ENCODE data around the gene MTCL3.

Gene MTCL3

GRCh38 chr6:127547215-127547614 is 28.1 kb upstream of the MTCL3 start:
- Mint-ChIP-seq H3K36me3 (ENCODE audit: low read depth) (no peaks in the 10 kb centered on the region), H3K4me1 (no peaks in the 10 kb centered on the region), H3K27ac (no peak overlapping the region), H3K27me3 (peaks cover 19% of the 10 kb centered on the region), H3K4me3 (no peak overlapping the region), H3K9me3 (no peaks in the 10 kb centered on the region)
- ATAC-seq (ENCODE audit: low read depth) (no peak), DNase-seq (no peak)
- ChIA-PET CTCF (no interaction called here), POLR2A (no interaction called here)
- TF ChIP-seq CTCF (IDR thresholded peaks at IDR 0.05): no peak
- intact Hi-C loops (cut with micrococcal nuclease): loop anchor here (10.0 kb wide), 1 partner anchor 742 kb away; no protein-coding TSS in a partner anchor

- no peak for ATAC-seq (ENCODE audit: low read depth)
- no peaks in the 10 kb centered on the region for H3K9me3 Mint-ChIP-seq
- intact Hi-C loops (cut with micrococcal nuclease): loop anchor here (1.0 to 2.0 kb wide), 4 partner anchors 74 to 1542 kb away; no protein-coding TSS in a partner anchor
- H3K27me3 Mint-ChIP-seq: peaks cover 8% of the 10 kb centered on the region
- no peaks in the 10 kb centered on the region for H3K36me3 Mint-ChIP-seq (ENCODE audit: low read depth)
- DNase-seq: no peak
- CTCF ChIA-PET: interaction anchor here (0.7 to 2.9 kb wide), 8 partner anchors 9 to 352 kb away, joined by 3 to 30 read pairs (median 5); partner anchors contain the start of gene KIAA0408
- H3K4me1 Mint-ChIP-seq: no peaks in the 10 kb centered on the region
- no peak overlapping the region for H3K4me3 Mint-ChIP-seq
- POLR2A ChIA-PET: no interaction called here
- no peak for TF ChIP-seq CTCF (IDR thresholded peaks at IDR 0.05)
- H3K27ac Mint-ChIP-seq: no peak overlapping the region
These were observed 20.1 kb upstream of the MTCL3 start for GRCh38 chr6:127539272-127539671.

- no peak for TF ChIP-seq CTCF (IDR thresholded peaks at IDR 0.05)
- intact Hi-C loops (cut with micrococcal nuclease): loop anchor here (1.0 to 2.0 kb wide), 4 partner anchors 74 to 1542 kb away; no protein-coding TSS in a partner anchor
- no peaks in the 10 kb centered on the region for H3K9me3 Mint-ChIP-seq
These were observed 19.7 kb upstream of the MTCL3 start for GRCh38 chr6:127538750-127539264.

GRCh38 chr6:127533736-127534135 is 14.6 kb upstream of the MTCL3 start:
- intact Hi-C loops (cut with micrococcal nuclease): no loop called here
- Mint-ChIP-seq H3K4me3 (no peak overlapping the region), H3K4me1 (no peaks in the 10 kb centered on the region), H3K27ac (no peak overlapping the region), H3K36me3 (ENCODE audit: low read depth) (no peaks in the 10 kb centered on the region), H3K27me3 (peaks cover 12% of the 10 kb centered on the region), H3K9me3 (no peaks in the 10 kb centered on the region)
- TF ChIP-seq CTCF (IDR thresholded peaks at IDR 0.05): no peak
- no peak for DNase-seq
- ATAC-seq (ENCODE audit: low read depth): no peak
- CTCF ChIA-PET: interaction anchor here (1.7 kb wide), 1 partner anchor 230 kb away, joined by 5 read pairs; no protein-coding TSS in a partner anchor
- POLR2A ChIA-PET: no interaction called here

More at GRCh38 chr6:127538750-127539264, 19.7 kb upstream of the MTCL3 start:
- ChIA-PET POLR2A (interaction anchor here (0.5 kb wide), 1 partner anchor 669 kb away, joined by 4 read pairs; no protein-coding TSS in a partner anchor), CTCF (interaction anchor here (0.7 to 2.9 kb wide), 8 partner anchors 10 to 352 kb away, joined by 3 to 30 read pairs (median 5); partner anchors contain the start of gene KIAA0408)
- H3K27ac Mint-ChIP-seq: no peak overlapping the region
- H3K27me3 Mint-ChIP-seq: peaks cover 8% of the 10 kb centered on the region
- ATAC-seq (ENCODE audit: low read depth) (no peak), DNase-seq (no peak)
- H3K4me1 Mint-ChIP-seq: no peaks in the 10 kb centered on the region
- H3K36me3 Mint-ChIP-seq (ENCODE audit: low read depth): no peaks in the 10 kb centered on the region
- no peak overlapping the region for H3K4me3 Mint-ChIP-seq

- Mint-ChIP-seq H3K27me3 (peaks cover 13% of the 10 kb centered on the region), H3K36me3 (ENCODE audit: low read depth) (no peaks in the 10 kb centered on the region), H3K4me3 (no peak overlapping the region), H3K4me1 (no peaks in the 10 kb centered on the region), H3K27ac (no peak overlapping the region), H3K9me3 (no peaks in the 10 kb centered on the region)
- intact Hi-C loops (cut with micrococcal nuclease): no loop called here
- ATAC-seq (ENCODE audit: low read depth) (no peak), DNase-seq (no peak)
- ChIA-PET CTCF (no interaction called here), POLR2A (no interaction called here)
- no peak for TF ChIP-seq CTCF (IDR thresholded peaks at IDR 0.05)
These were observed 13.9 kb upstream of the MTCL3 start for GRCh38 chr6:127533011-127533410.

Measured in activated B cell treated with CpG ODN at 0.5 μM for 24 hours (primary cell).